ENCODE results near the gene H1-8. TPM values are rescaled to one million over a fixed set of nuclear protein-coding genes. Genes with fewer than 3 reads are reported as not detected.

H1-8 gene
- total RNA-seq, 1 donor from 2014 or later, result not detected

GRCh38 chr3:129593595-129594339 is 50.8 kb downstream of the H1-8 start:
- no peak for DNase-seq (ENCODE audit: low spot score)
- no peak for TF ChIP-seq CTCF (IDR thresholded peaks at IDR 0.05)
- Mint-ChIP-seq H3K27me3 (ENCODE audit: low read depth) (no peaks in the 10 kb centered on the region), H3K4me1 (ENCODE audit: low read depth) (peaks cover 86% of the 10 kb centered on the region), H3K9me3 (ENCODE audit: low read depth) (no peaks in the 10 kb centered on the region), H3K27ac (ENCODE audit: unreplicated experiment) (peak overlapping the region; percentile 99), H3K4me3 (ENCODE audit: unreplicated experiment) (peak overlapping the region; percentile 46), H3K36me3 (ENCODE audit: low read depth) (peaks cover 3% of the 10 kb centered on the region)

- Mint-ChIP-seq H3K27ac (ENCODE audit: unreplicated experiment) (peak overlapping the region; percentile 99), H3K9me3 (ENCODE audit: low read depth) (no peaks in the 10 kb centered on the region), H3K4me3 (ENCODE audit: unreplicated experiment) (peak overlapping the region; percentile 46), H3K4me1 (ENCODE audit: low read depth) (peaks cover 92% of the 10 kb centered on the region), H3K27me3 (ENCODE audit: low read depth) (no peaks in the 10 kb centered on the region), H3K36me3 (ENCODE audit: low read depth) (peaks cover 3% of the 10 kb centered on the region)
- TF ChIP-seq CTCF (IDR thresholded peaks at IDR 0.05), result no peak
- DNase-seq (ENCODE audit: low spot score), result no peak
Measured at GRCh38 chr3:129594409-129594808, 51.4 kb downstream of the H1-8 start.

GRCh38 chr3:129594907-129595390 is 52.0 kb downstream of the H1-8 start:
- Mint-ChIP-seq H3K4me3 (ENCODE audit: unreplicated experiment) (no peak overlapping the region), H3K9me3 (ENCODE audit: low read depth) (no peaks in the 10 kb centered on the region), H3K27ac (ENCODE audit: unreplicated experiment) (peak overlapping the region; percentile 99), H3K27me3 (ENCODE audit: low read depth) (no peaks in the 10 kb centered on the region), H3K36me3 (ENCODE audit: low read depth) (peaks cover 3% of the 10 kb centered on the region), H3K4me1 (ENCODE audit: low read depth) (peaks cover 93% of the 10 kb centered on the region)
- TF ChIP-seq CTCF (IDR thresholded peaks at IDR 0.05), result no peak
- no peak for DNase-seq (ENCODE audit: low spot score)

- Mint-ChIP-seq H3K9me3 (ENCODE audit: low read depth) (no peaks in the 10 kb centered on the region), H3K4me1 (ENCODE audit: low read depth) (peaks cover 93% of the 10 kb centered on the region), H3K27me3 (ENCODE audit: low read depth) (no peaks in the 10 kb centered on the region), H3K36me3 (ENCODE audit: low read depth) (peaks cover 3% of the 10 kb centered on the region), H3K27ac (ENCODE audit: unreplicated experiment) (peak overlapping the region; percentile 99), H3K4me3 (ENCODE audit: unreplicated experiment) (peak overlapping the region; percentile 53)
- no peak for DNase-seq (ENCODE audit: low spot score)
- TF ChIP-seq CTCF (IDR thresholded peaks at IDR 0.05), result no peak
Measured at GRCh38 chr3:129595544-129596193, 52.7 kb downstream of the H1-8 start.

GRCh38 chr3:129596194-129597086 is 53.5 kb downstream of the H1-8 start:
- Mint-ChIP-seq H3K27me3 (ENCODE audit: low read depth) (no peaks in the 10 kb centered on the region), H3K27ac (ENCODE audit: unreplicated experiment) (peak overlapping the region; percentile 99), H3K4me3 (ENCODE audit: unreplicated experiment) (peak overlapping the region; percentile 53), H3K36me3 (ENCODE audit: low read depth) (peaks cover 3% of the 10 kb centered on the region), H3K4me1 (ENCODE audit: low read depth) (peaks cover 96% of the 10 kb centered on the region), H3K9me3 (ENCODE audit: low read depth) (no peaks in the 10 kb centered on the region)
- DNase-seq (ENCODE audit: low spot score), result no peak
- TF ChIP-seq CTCF (IDR thresholded peaks at IDR 0.05), result peak; percentile 26
